ENCODE measurements around the gene RPL15. TPM values are rescaled to one million over a fixed set of nuclear protein-coding genes. Genes with fewer than 3 reads are reported as not detected.
"Not testable (repeated sequence)": the region's sequence is repeated elsewhere in the genome, so short reads cannot be mapped to it uniquely, and the experiment has no call there.

RPL15 gene
- 1,000 to 10,000 TPM; 1,434 to 1,547 TPM for total RNA-seq

- Histone ChIP-seq H3K4me1 (peaks cover 5% of the 10 kb centered on the region), H3K36me3 (no peaks in the 10 kb centered on the region), H3K27me3 (no peaks in the 10 kb centered on the region), H3K9me3 (no peaks in the 10 kb centered on the region), H3K9ac (ENCODE audit: low read depth in 2 of 2, low read length in 2 of 2) (peak within 1 kb of the TSS; percentile 88 to 95), H3K27ac (peak within 1 kb of the TSS; percentile 93), H3K4me3 (peak within 1 kb of the TSS; percentile 95)
- peak; percentile 98 for DNase-seq
- TF ChIP-seq, protein P1, sequence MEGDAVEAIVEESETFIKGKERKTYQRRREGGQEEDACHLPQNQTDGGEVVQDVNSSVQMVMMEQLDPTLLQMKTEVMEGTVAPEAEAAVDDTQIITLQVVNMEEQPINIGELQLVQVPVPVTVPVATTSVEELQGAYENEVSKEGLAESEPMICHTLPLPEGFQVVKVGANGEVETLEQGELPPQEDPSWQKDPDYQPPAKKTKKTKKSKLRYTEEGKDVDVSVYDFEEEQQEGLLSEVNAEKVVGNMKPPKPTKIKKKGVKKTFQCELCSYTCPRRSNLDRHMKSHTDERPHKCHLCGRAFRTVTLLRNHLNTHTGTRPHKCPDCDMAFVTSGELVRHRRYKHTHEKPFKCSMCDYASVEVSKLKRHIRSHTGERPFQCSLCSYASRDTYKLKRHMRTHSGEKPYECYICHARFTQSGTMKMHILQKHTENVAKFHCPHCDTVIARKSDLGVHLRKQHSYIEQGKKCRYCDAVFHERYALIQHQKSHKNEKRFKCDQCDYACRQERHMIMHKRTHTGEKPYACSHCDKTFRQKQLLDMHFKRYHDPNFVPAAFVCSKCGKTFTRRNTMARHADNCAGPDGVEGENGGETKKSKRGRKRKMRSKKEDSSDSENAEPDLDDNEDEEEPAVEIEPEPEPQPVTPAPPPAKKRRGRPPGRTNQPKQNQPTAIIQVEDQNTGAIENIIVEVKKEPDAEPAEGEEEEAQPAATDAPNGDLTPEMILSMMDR (IDR thresholded peaks at IDR 0.05), result peak; percentile 68
- intact Hi-C loops (cut with DNase I), result no loop called here
Measured at GRCh38 chr3:23916886-23917678, at the start of gene RPL15, which contains the start of gene NKIRAS1. Gene RPL15 (plus strand): TSS chr3:23917132. CDS start chr3:23917860, 728 bp downstream. Gene NKIRAS1 (minus strand): TSS chr3:23916990. CDS start chr3:23910904, 6,086 bp downstream.

GRCh38 chr3:23867400-23867799 lies 49.5 kb upstream of the RPL15 start:
- intact Hi-C loops (cut with DNase I), result no loop called here
- Histone ChIP-seq H3K4me1 (peaks cover 7% of the 10 kb centered on the region), H3K4me3 (no peak overlapping the region), H3K36me3 (no peaks in the 10 kb centered on the region), H3K27me3 (no peaks in the 10 kb centered on the region), H3K27ac (no peak overlapping the region), H3K9ac (ENCODE audit: low read depth in 2 of 2, low read length in 2 of 2) (no peak overlapping the region), H3K9me3 (no peaks in the 10 kb centered on the region)
- TF ChIP-seq, protein P1 (IDR thresholded peaks at IDR 0.05), result no peak
- no peak for DNase-seq

DNA sequence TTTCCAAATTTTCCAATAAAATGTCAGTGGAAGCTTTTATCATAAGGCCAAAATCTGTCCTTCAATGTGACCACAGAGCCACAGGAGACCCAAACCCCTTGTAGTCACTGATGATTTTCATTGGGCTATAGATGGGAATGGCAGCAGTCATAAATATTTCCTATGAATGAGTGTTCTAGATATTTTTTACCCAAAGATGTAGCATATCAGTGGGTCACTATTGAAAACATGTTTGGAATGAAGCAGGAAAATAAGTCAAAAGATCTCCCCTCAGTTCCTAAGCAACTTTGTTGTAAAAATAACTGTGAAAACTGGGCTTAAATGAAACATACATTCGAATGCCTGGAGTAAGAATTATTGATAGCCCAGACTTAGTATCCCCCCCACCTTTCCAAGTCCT lies 49.1 kb upstream of the RPL15 start:
- TF ChIP-seq, protein P1 (IDR thresholded peaks at IDR 0.05), result no peak
- DNase-seq, result no peak
- Histone ChIP-seq H3K4me1 (peaks cover 7% of the 10 kb centered on the region), H3K9ac (ENCODE audit: low read depth in 2 of 2, low read length in 2 of 2) (no peak overlapping the region), H3K36me3 (no peaks in the 10 kb centered on the region), H3K27me3 (no peaks in the 10 kb centered on the region), H3K27ac (no peak overlapping the region), H3K9me3 (no peaks in the 10 kb centered on the region), H3K4me3 (no peak overlapping the region)
- intact Hi-C loops (cut with DNase I), result no loop called here

DNA sequence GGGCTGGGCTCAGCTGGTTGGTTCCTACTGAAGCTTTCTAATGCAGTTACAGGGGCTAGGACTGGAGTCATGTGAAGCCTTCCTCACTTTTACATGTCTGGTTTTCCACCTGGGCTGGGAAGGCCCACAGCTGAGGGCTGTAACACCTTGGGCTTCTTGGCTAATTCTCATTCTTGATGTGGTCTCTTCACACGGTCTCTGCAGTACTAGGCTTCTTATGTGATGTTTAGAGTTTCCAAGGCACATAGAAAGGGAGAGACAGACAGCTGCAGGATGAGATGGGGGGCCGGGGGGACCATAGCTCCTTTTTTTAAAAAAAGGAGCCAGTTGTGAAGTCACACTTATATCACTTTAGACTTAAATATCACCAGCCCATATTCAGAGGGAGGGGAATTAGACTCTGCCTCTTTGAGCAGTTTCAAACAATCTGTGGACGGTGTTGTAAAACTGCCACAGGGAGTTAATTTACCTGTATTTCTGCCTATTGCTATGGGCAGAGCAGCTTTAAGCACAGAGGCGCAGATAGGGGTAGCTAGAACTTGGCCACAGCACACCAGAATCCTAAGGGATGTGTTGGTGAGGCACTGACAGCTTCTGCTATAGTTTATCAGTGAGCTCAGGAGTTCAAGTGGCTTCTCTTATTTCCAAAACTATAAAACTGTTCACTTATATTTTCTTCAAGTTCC lies 46.8 kb upstream of the RPL15 start:
- no peak overlapping the region for H3K4me3 ChIP-seq
- no peaks in the 10 kb centered on the region for H3K9me3 ChIP-seq
- DNase-seq, result no peak
- no peak overlapping the region for H3K9ac ChIP-seq (ENCODE audit: low read depth in 2 of 2, low read length in 2 of 2)
- TF ChIP-seq, protein P1 (IDR thresholded peaks at IDR 0.05), result no peak
- H3K27ac ChIP-seq, result no peak overlapping the region
- no peaks in the 10 kb centered on the region for H3K36me3 ChIP-seq
- intact Hi-C loops (cut with DNase I), result no loop called here
- no peaks in the 10 kb centered on the region for H3K27me3 ChIP-seq
- peaks cover 7% of the 10 kb centered on the region for H3K4me1 ChIP-seq

- H3K36me3 ChIP-seq; H3K9me3 ChIP-seq; intact Hi-C loops (cut with DNase I): not testable (repeated sequence)
Measured at GRCh38 chr3:23870663-23871043, 46.3 kb upstream of the RPL15 start.

DNA sequence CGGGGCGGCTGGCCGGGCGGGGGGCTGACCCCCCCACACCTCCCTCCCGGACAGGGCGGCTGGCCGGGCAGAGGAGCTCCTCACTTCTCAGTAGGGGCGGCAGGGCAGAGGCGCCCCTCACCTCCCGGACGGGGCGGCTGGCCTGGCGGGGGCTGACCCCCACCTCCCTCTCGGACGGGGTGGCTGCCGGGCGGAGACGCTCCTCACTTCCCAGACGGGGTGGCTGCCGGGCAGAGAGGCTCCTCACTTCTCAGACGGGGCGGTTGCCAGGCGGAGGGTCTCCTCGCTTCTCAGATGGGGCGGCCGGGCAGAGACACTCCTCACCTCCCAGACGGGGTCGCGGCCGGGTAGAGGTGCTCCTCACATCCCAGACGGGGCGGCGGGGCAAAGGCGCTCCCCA lies 45.6 kb upstream of the RPL15 start:
- H3K27ac ChIP-seq; DNase-seq; H3K4me1 ChIP-seq; H3K36me3 ChIP-seq; H3K9me3 ChIP-seq; H3K27me3 ChIP-seq; intact Hi-C loops (cut with DNase I); H3K9ac ChIP-seq (ENCODE audit: low read depth in 2 of 2, low read length in 2 of 2); H3K4me3 ChIP-seq: not testable (repeated sequence)

More at GRCh38 chr3:23870663-23871043, 46.3 kb upstream of the RPL15 start:
- not testable (repeated sequence) for H3K27me3 ChIP-seq; H3K4me3 ChIP-seq; DNase-seq; H3K9ac ChIP-seq (ENCODE audit: low read depth in 2 of 2, low read length in 2 of 2); H3K27ac ChIP-seq; H3K4me1 ChIP-seq

Measured in colonic mucosa (tissue), 4 donors.